K562 (cell line): ENCODE data around the gene LYPD3. TPM values are rescaled to one million over a fixed set of nuclear protein-coding genes. Genes with fewer than 3 reads are reported as not detected.

Source experiments
- ARID4B ChIP-seq: sonication (generic); formaldehyde crosslinking; IDR thresholded peaks from 2 replicates; pipeline ENCODE4 v1.8.0; 2022; ENCODE audit warnings: mild to moderate bottlenecking, missing genetic modification reagents
- CHD1 ChIP-seq: fragments of 200-600 bp; sonication (generic); IDR thresholded peaks from one replicate; pipeline ENCODE4 v1.6.1; 2012; ENCODE audit warnings: mild to moderate bottlenecking, moderate library complexity, low read length, inconsistent platforms
- DMBX1 ChIP-seq: fragments of 250-450 bp; sonication (Bioruptor Pico); IDR thresholded peaks from 2 replicates; pipeline ENCODE4 v1.8.0; 2022; ENCODE audit warnings: inconsistent platforms, mild to moderate bottlenecking, moderate library complexity, borderline replicate concordance
- FOXP1 ChIP-seq: sonication (generic); formaldehyde crosslinking; IDR thresholded peaks from 2 replicates; pipeline ENCODE4 v1.8.0; 2022; ENCODE audit warnings: mild to moderate bottlenecking, missing genetic modification reagents
- HIVEP1 ChIP-seq: fragments of 250-450 bp; sonication (Bioruptor Pico); IDR thresholded peaks from 2 replicates; pipeline ENCODE4 v1.4.0; 2020; ENCODE audit warnings: mild to moderate bottlenecking
- KLF16 ChIP-seq: IDR thresholded peaks from 2 replicates; pipeline ENCODE4 v1.6.1; 2016; ENCODE audit warnings: antibody characterized with exemption
- L3MBTL2 ChIP-seq: fragments of 450-650 bp; IDR thresholded peaks from 2 replicates; pipeline ENCODE4 v1.6.1; 2016; ENCODE audit warnings: mild to moderate bottlenecking, moderate library complexity
- MYC ChIP-seq, 2 experiments: fragments of 250-450 bp in 1 of 2; sonication (Bioruptor Pico) in 1 of 2; IDR thresholded peaks; 2 replicates each; pipeline versions ENCODE4 v1.5.1 to v1.6.1; 2012 to 2021; ENCODE audit warnings: low read depth in 2 of 2, borderline replicate concordance in 1 of 2, improper control_type of control experiment in 1 of 2, low read length in 1 of 2, mild to moderate bottlenecking in 1 of 2, moderate library complexity in 1 of 2
- ZSCAN29 ChIP-seq: fragments of 450-650 bp; IDR thresholded peaks from 2 replicates; pipeline ENCODE4 v1.6.1; 2017
- polyA plus RNA-seq, 8 experiments: library from polyadenylated mRNA; depleted of rRNA in 4 of 8; stranded (reverse) in 5 of 8; unstranded in 3 of 8; fragments of >200 nt; fragmentation: Nextera tagmentation in 2 of 8; fragmentation: Illumina TruSeq in 1 of 8; extraction: Ambion mirVana in 2 of 8; extraction: Trizol in 1 of 8; gene quantifications; 2 replicates each; pipeline versions ENCODE4 v1.2.1 to v1.2.3, GENCODE V29; 2011 to 2014; ENCODE audit warnings: inconsistent platforms in 1 of 8, missing spikeins in 1 of 8
- total RNA-seq, 7 experiments: library from RNA; depleted of rRNA in 6 of 7; stranded (reverse); fragments of >200 nt in 6 of 7; fragmentation: Illumina TruSeq in 2 of 7; extraction: Trizol in 2 of 7; gene quantifications; 2 replicates each; pipeline versions ENCODE4 v1.2.1 to v1.2.3, GENCODE V29; 2011 to 2021; ENCODE audit warnings: low replicate concordance in 1 of 7
- TF ChIP-seq, protein P1 (sequence below): IDR thresholded peaks from 2 replicates; pipeline ENCODE4 v1.6.1; 2011; ENCODE audit not compliant: insufficient read length; ENCODE audit errors: extremely low read depth
- TF ChIP-seq, protein P2 (sequence below), 2 experiments: IDR thresholded peaks; 2 replicates each; pipeline ENCODE4 v1.6.1; 2011; ENCODE audit warnings: borderline replicate concordance in 1 of 2, control low read depth in 1 of 2, low read depth in 1 of 2, low read length in 1 of 2, mild to moderate bottlenecking in 1 of 2, mixed read lengths in 1 of 2, moderate library complexity in 1 of 2; ENCODE audit not compliant: insufficient read depth in 1 of 2, insufficient read length in 1 of 2, poor library complexity in 1 of 2, severe bottlenecking in 1 of 2; ENCODE audit errors: extremely low read depth in 1 of 2

LYPD3 gene
- total and polyA plus RNA-seq, 9 of the 15 experiments (the other 6 are each of a cell fraction or from before 2014, with no cell fraction given), result 0.04 to 0.33 (median 0.20) TPM; not detected in 1

- TF ChIP-seq, protein P1, sequence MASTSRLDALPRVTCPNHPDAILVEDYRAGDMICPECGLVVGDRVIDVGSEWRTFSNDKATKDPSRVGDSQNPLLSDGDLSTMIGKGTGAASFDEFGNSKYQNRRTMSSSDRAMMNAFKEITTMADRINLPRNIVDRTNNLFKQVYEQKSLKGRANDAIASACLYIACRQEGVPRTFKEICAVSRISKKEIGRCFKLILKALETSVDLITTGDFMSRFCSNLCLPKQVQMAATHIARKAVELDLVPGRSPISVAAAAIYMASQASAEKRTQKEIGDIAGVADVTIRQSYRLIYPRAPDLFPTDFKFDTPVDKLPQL, result no peak
- TF ChIP-seq CHD1 (no peak), KLF16 (no peak), DMBX1 (CRISPR knock-in tag) (no peak), MYC (IDR thresholded peaks at IDR 0.05; ENCODE audit: low read depth, low read length) (0 out of 2 replicates have a peak, but pooled peaks have one; percentile 10), MYC (CRISPR knock-in tag; IDR thresholded peaks at IDR 0.05; ENCODE audit: borderline replicate concordance, low read depth) (no peak), HIVEP1 (CRISPR knock-in tag) (no peak), ARID4B (0 out of 2 replicates have a peak, but pooled peaks have one; percentile 10), FOXP1 (CRISPR knock-in tag) (0 out of 2 replicates have a peak, but pooled peaks have one; percentile 66), ZSCAN29 (peak; percentile 51; the same call in 1 of the 2 replicates), L3MBTL2 (peak; percentile 88)
- TF ChIP-seq, protein P2, sequence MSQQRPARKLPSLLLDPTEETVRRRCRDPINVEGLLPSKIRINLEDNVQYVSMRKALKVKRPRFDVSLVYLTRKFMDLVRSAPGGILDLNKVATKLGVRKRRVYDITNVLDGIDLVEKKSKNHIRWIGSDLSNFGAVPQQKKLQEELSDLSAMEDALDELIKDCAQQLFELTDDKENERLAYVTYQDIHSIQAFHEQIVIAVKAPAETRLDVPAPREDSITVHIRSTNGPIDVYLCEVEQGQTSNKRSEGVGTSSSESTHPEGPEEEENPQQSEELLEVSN (IDR thresholded peaks at IDR 0.05; ENCODE audit: borderline replicate concordance in 1 of 2, extremely low read depth in 1 of 2, insufficient read depth in 1 of 2, insufficient read length in 1 of 2, low read depth in 1 of 2, low read length in 1 of 2, poor library complexity in 1 of 2, severe bottlenecking in 1 of 2), result peak; percentile 38 to 43
Observed at GRCh38 chr19:43462785-43463380, 2.5 kb downstream of the LYPD3 start (continued).
